RKO (cell line): ENCODE results near the gene SLC16A10.
A peak's percentile ranks its signal among the peaks of the same experiment; 100 is the strongest.
"Not testable (repeated sequence)": the region's sequence is repeated elsewhere in the genome, so short reads cannot be mapped to it uniquely, and the experiment has no call there.

Experiments used
- DNase-seq: peaks from one replicate; pipeline ENCODE4 v3.0.0-alpha.2; 2016; ENCODE audit warnings: low spot score

The SLC16A10 gene

GRCh38 chr6:111219785-111220184 lies 132.5 kb downstream of the SLC16A10 start:
- DNase-seq: no peak

- DNase-seq: no peak
Measured at GRCh38 chr6:111220383-111221031, 133.2 kb downstream of the SLC16A10 start.

- DNase-seq: no peak
Measured at GRCh38 chr6:111221804-111222203, 134.5 kb downstream of the SLC16A10 start.

GRCh38 chr6:111222341-111222740 lies 135.0 kb downstream of the SLC16A10 start:
- no peak for DNase-seq

- DNase-seq: no peak
Measured at GRCh38 chr6:111228094-111228493, 140.8 kb downstream of the SLC16A10 start.

GRCh38 chr6:111230351-111231089 lies 143.2 kb downstream of the SLC16A10 start:
- DNase-seq: no peak

- no peak for DNase-seq
Measured at GRCh38 chr6:111231090-111231459, 143.8 kb downstream of the SLC16A10 start.

- no peak for DNase-seq
Measured at GRCh38 chr6:111237852-111238251, 150.5 kb downstream of the SLC16A10 start.

- DNase-seq: peak; percentile 77
Measured at GRCh38 chr6:111238464-111239119, 151.3 kb downstream of the SLC16A10 start.

GRCh38 chr6:111239461-111239860 lies 152.2 kb downstream of the SLC16A10 start:
- no peak for DNase-seq

- no peak for DNase-seq
Measured at GRCh38 chr6:111242452-111242851, 155.1 kb downstream of the SLC16A10 start.

- DNase-seq: no peak
Measured at GRCh38 chr6:111243095-111243494, 155.8 kb downstream of the SLC16A10 start.

GRCh38 chr6:111248789-111249188 lies 161.5 kb downstream of the SLC16A10 start:
- no peak for DNase-seq

- no peak for DNase-seq
Measured at GRCh38 chr6:111250791-111251354, 163.6 kb downstream of the SLC16A10 start.

- DNase-seq: no peak
Measured at GRCh38 chr6:111252726-111253125, 165.4 kb downstream of the SLC16A10 start.

GRCh38 chr6:111254004-111254778 lies 166.9 kb downstream of the SLC16A10 start:
- no peak for DNase-seq

GRCh38 chr6:111254779-111255166 lies 167.5 kb downstream of the SLC16A10 start:
- DNase-seq: no peak

GRCh38 chr6:111255838-111256237 lies 168.5 kb downstream of the SLC16A10 start:
- DNase-seq: not testable (repeated sequence)

GRCh38 chr6:111256646-111257045 lies 169.3 kb downstream of the SLC16A10 start:
- no peak for DNase-seq

- DNase-seq: no peak
Measured at GRCh38 chr6:111258010-111258409, 170.7 kb downstream of the SLC16A10 start.

- no peak for DNase-seq
Measured at GRCh38 chr6:111258615-111259088, 171.3 kb downstream of the SLC16A10 start.
